Measurements from ENCODE around the gene MEN1. TPM values are rescaled to one million over a fixed set of nuclear protein-coding genes. Genes with fewer than 3 reads are reported as not detected.

Gene MEN1
- total and polyA plus RNA-seq, 9 of the 15 experiments (the other 6 are each of a cell fraction or from before 2014, with no cell fraction given): 3.4 to 57.2 (median 19.3) TPM

DNA sequence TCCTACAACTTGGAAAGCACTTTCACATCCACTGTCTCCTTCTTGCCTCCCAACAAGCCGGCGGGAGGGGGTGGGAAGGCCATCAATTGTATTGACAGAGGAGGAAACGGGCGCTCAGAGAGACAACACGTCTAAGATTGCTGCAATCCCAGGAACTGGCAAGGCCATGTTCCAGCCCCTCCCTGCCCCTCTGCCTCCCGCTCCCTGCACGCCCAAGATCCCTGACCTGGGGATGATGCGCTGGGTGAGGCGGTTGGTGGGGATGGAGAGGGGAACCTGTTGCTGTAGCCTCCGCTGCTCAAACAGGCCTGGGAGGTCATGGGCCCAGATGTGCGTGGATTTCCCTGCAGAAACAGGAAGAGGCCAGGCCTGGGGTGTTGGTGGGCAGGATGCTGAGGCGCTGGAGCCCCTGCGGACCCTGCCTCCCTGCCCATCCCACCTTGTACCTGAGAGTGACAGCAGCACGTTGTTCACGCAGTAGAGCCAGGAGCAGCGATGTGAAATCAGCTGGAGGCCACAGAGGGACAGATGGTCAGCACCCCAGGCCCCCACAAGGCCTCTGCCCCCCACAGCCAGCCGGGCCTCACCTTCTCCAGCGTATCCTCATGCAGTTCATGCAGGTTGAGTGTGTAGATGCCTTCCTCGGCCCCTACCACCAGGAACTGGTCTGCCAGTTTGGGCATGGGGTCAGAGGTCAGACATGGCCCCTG lies 14.1 kb downstream of the MEN1 start:
- ATAC-seq: no peak
- POLR2A ChIA-PET: no interaction called here

More for the DNA sequence above, 14.1 kb downstream of the MEN1 start:
- BruUV-seq (replicated peaks): no TSS peak
- H3K9me1 ChIP-seq (ENCODE audit: control insufficient read depth, insufficient read depth, low read length): no peaks in the 10 kb centered on the region
- in situ Hi-C loops (cut with MboI): no loop called here
- no peak overlapping the region for H2AFZ ChIP-seq (ENCODE audit: low read depth, low read length)
- H3K36me3 ChIP-seq (ENCODE audit: control insufficient read depth, insufficient read depth, low read length): no peaks in the 10 kb centered on the region
- H4K20me1 ChIP-seq (replicated peaks; ENCODE audit: control insufficient read depth, insufficient read depth, low read length): no peaks in the 10 kb centered on the region
- no peak overlapping the region for H3K27ac ChIP-seq (ENCODE audit: extremely low read depth, low read depth, low read length)
- no peaks in the 10 kb centered on the region for H3K79me2 ChIP-seq (ENCODE audit: control insufficient read depth, insufficient read depth, low read length)
- peaks cover 10 to 50% of the 10 kb centered on the region in 2 experiments for H3K4me1 ChIP-seq (replicated peaks in 1 of 2; ENCODE audit: control insufficient read depth in 2 of 2, insufficient read depth in 2 of 2, low read length in 2 of 2)
- 81% methylated on average over 15 of the region's 19 CpGs for WGBS (ENCODE audit: insufficient coverage, low coverage, missing lambda C conversion rate)
- H3K27me3 ChIP-seq (ENCODE audit: control insufficient read depth in 2 of 2, insufficient read depth in 2 of 2, low read length in 2 of 2): no peaks in the 10 kb centered on the region
- no peak overlapping the region for H3K4me3 ChIP-seq
- no peak for DNase-seq (ENCODE audit: extremely low read depth in 1 of 4, low spot score in 3 of 4)
- no peak for FAIRE-seq
- H3K4me2 ChIP-seq (ENCODE audit: insufficient read depth, low read length): no peak overlapping the region
- no peaks in the 10 kb centered on the region for H3K9me3 ChIP-seq (replicated peaks; ENCODE audit: control insufficient read depth, insufficient read depth, low read depth, low read length)
- H3K9ac ChIP-seq (ENCODE audit: insufficient read depth in 1 of 2, low read depth in 2 of 2, low read length in 2 of 2): no peak overlapping the region; a peak in 1 of 4 replicates
- intact Hi-C loops (cut with micrococcal nuclease): no loop called here
- CTCF ChIA-PET (ENCODE audit: low intra/inter-chr PET ratio): no interaction called here
- TF ChIP-seq ZFPM2 (CRISPR knock-in tag; IDR thresholded peaks at IDR 0.05) (no peak), ETV6 (IDR thresholded peaks at IDR 0.05; ENCODE audit: borderline replicate concordance in 1 of 2, low read depth in 2 of 2, low read length in 1 of 2) (no peak), ETV6 (CRISPR knock-in tag; IDR thresholded peaks at IDR 0.05; ENCODE audit: borderline replicate concordance) (no peak), NR2C1 (IDR thresholded peaks at IDR 0.05) (peak; percentile 33; the same call in 1 of the 2 replicates), NR2C1 (tag; IDR thresholded peaks at IDR 0.05) (no peak), KHSRP (IDR thresholded peaks at IDR 0.05) (no peak), RBM15 (IDR thresholded peaks at IDR 0.05; ENCODE audit: insufficient read depth, low read length) (no peak), ARID1B (IDR thresholded peaks at IDR 0.05) (no peak), RBFOX2 (IDR thresholded peaks at IDR 0.05; ENCODE audit: low read depth, low read length) (peak; percentile 37; the same call in 1 of the 2 replicates)
- TF ChIP-seq, protein P1, sequence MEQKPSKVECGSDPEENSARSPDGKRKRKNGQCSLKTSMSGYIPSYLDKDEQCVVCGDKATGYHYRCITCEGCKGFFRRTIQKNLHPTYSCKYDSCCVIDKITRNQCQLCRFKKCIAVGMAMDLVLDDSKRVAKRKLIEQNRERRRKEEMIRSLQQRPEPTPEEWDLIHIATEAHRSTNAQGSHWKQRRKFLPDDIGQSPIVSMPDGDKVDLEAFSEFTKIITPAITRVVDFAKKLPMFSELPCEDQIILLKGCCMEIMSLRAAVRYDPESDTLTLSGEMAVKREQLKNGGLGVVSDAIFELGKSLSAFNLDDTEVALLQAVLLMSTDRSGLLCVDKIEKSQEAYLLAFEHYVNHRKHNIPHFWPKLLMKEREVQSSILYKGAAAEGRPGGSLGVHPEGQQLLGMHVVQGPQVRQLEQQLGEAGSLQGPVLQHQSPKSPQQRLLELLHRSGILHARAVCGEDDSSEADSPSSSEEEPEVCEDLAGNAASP (IDR thresholded peaks at IDR 0.05): no peak
